Esophagus squamous epithelium (tissue), 5 donors: Measurements from ENCODE around the gene MSH3. TPM values are rescaled to one million over a fixed set of nuclear protein-coding genes. Genes with fewer than 3 reads are reported as not detected.

Experiments
- DNase-seq: peaks from one replicate; lab custom pipeline; 2025; lab: John Stamatoyannopoulos, UW
- H3K27ac ChIP-seq, 4 donors: fragments of 200-600 bp; sonication (generic); one replicate each; pipeline ENCODE4 v1.5.1; 2016 to 2019; ENCODE audit warnings: mild to moderate bottlenecking in 1 of 4
- H3K27me3 ChIP-seq, 4 donors: fragments of 200-600 bp; sonication (generic); 1 replicate in 3 of 4; 2 replicates in 1 of 4; pipeline versions ENCODE4 v1.5.1 to v1.6.0; 2017 to 2021; ENCODE audit warnings: antibody characterized with exemption in 1 of 4
- H3K36me3 ChIP-seq, 3 donors: fragments of 200-600 bp; sonication (generic); one replicate each; pipeline ENCODE4 v1.5.1; 2016 to 2019
- H3K4me1 ChIP-seq, 3 donors: fragments of 200-600 bp; sonication (generic); one replicate each; pipeline ENCODE4 v1.5.1; 2017 to 2019
- H3K4me3 ChIP-seq, 4 donors: fragments of 200-600 bp; sonication (generic); 1 replicate in 3 of 4; 2 replicates in 1 of 4; pipeline ENCODE4 v1.5.1; 2016 to 2019; ENCODE audit warnings: mild to moderate bottlenecking in 2 of 4, moderate library complexity in 1 of 4
- H3K9me3 ChIP-seq, 3 donors: fragments of 200-600 bp; sonication (generic); one replicate each; pipeline ENCODE4 v1.5.1; 2016 to 2019
- POLR2A ChIP-seq, 4 donors: fragments of 450-650 bp; IDR thresholded peaks; one replicate each; pipeline ENCODE4 v1.6.1; 2017; ENCODE audit warnings: antibody characterized with exemption in 4 of 4, mild to moderate bottlenecking in 4 of 4, moderate library complexity in 3 of 4
- WGBS, 2 donors: methylation state at CpG; one replicate each; pipeline ENCODE4 v1.1.5; 2018; 5-methylcytosine and 5-hydroxymethylcytosine counted together
- intact Hi-C: fragments of 100-400 bp; cut with DNase I; formaldehyde crosslinking; loops from one replicate; pipeline ENCODE4 v1.15.0; 2022
- total RNA-seq, 4 donors: library from RNA; depleted of rRNA; stranded (reverse); fragments of >200 nt; gene quantifications; one replicate each; pipeline ENCODE4 v1.1.0, GENCODE V29; 2016
- TF ChIP-seq, protein P1 (sequence below), 6 experiments: fragments of 450-650 bp in 4 of 6; fragments of 200-600 bp in 2 of 6; sonication (generic) in 2 of 6; IDR thresholded peaks; one replicate each; pipeline ENCODE4 v1.5.1; 2016 to 2019; ENCODE audit warnings: antibody characterized with exemption in 6 of 6, mild to moderate bottlenecking in 4 of 6, moderate library complexity in 4 of 6
- donor health status: DM: yes; HTN: yes; CAD: no.

The MSH3 gene
- total RNA-seq, 4 donors from 2014 or later: 6.6 to 12.5 (median 11.6) TPM

GRCh38 chr5:80757290-80757689 is 102.8 kb downstream of the MSH3 start:
- H3K27ac ChIP-seq: no peak overlapping the region
- H3K27me3 ChIP-seq: no peaks in the 10 kb centered on the region
- peaks cover 0 to 27% (median 0%) of the 10 kb centered on the region in 3 donors for H3K36me3 ChIP-seq
- intact Hi-C loops: no loop called here
- H3K9me3 ChIP-seq: no peaks in the 10 kb centered on the region
- H3K4me1 ChIP-seq: no peaks in the 10 kb centered on the region
- no peak for TF ChIP-seq POLR2A (IDR thresholded peaks at IDR 0.05)
- TF ChIP-seq, protein P1, sequence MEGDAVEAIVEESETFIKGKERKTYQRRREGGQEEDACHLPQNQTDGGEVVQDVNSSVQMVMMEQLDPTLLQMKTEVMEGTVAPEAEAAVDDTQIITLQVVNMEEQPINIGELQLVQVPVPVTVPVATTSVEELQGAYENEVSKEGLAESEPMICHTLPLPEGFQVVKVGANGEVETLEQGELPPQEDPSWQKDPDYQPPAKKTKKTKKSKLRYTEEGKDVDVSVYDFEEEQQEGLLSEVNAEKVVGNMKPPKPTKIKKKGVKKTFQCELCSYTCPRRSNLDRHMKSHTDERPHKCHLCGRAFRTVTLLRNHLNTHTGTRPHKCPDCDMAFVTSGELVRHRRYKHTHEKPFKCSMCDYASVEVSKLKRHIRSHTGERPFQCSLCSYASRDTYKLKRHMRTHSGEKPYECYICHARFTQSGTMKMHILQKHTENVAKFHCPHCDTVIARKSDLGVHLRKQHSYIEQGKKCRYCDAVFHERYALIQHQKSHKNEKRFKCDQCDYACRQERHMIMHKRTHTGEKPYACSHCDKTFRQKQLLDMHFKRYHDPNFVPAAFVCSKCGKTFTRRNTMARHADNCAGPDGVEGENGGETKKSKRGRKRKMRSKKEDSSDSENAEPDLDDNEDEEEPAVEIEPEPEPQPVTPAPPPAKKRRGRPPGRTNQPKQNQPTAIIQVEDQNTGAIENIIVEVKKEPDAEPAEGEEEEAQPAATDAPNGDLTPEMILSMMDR (IDR thresholded peaks at IDR 0.05): no peak
- no peak overlapping the region for H3K4me3 ChIP-seq
- DNase-seq: no peak
- WGBS, 2 donors: 78 to 85% methylated on average over 1 of the region's 1 CpG

DNA sequence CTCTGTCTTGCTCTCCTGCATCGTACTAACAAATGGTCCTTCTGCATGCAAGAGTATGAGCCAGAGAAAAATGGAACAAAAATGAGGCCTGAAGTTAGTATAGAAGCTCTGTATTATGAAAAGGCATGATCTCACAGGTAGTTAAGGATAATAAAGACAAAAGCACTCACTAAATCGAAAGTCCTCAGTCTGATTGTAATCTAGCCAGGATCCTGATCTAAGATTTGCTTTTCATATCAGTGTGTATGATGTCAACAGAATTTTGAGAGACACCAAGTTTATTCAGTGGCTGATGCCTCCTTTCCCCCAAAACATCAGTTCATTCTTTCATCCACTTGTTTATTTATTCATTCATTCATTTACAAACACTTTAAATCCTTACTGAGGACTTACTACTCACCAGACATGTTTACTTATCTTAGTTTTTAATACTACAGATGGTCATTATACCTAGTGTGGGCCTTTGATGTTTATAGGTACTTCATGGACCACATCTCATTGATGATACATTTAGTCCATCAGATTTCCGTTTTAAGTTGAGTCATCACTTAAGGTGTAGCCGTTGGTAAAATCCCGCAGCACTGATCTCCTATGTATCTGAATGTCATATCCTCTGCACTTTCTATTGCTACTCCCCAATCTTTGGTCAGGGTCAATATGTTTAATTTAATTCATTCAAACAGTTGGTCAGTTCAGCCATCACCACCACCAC is 105.6 kb downstream of the MSH3 start:
- WGBS, 2 donors: 85 to 89% methylated on average over 5 of the region's 5 CpGs
- no peak for DNase-seq
- TF ChIP-seq POLR2A (IDR thresholded peaks at IDR 0.05): no peak
- TF ChIP-seq, protein P1 (IDR thresholded peaks at IDR 0.05): no peak
- Histone ChIP-seq H3K4me1 (no peaks in the 10 kb centered on the region), H3K36me3 (peaks cover 0 to 25% (median 0%) of the 10 kb centered on the region in 3 donors), H3K9me3 (no peaks in the 10 kb centered on the region), H3K27ac (no peak overlapping the region), H3K27me3 (no peaks in the 10 kb centered on the region), H3K4me3 (no peak overlapping the region)
- intact Hi-C loops: no loop called here

GRCh38 chr5:80760680-80761079 is 106.2 kb downstream of the MSH3 start:
- H3K36me3 ChIP-seq: peaks cover 0 to 22% (median 0%) of the 10 kb centered on the region in 3 donors
- H3K4me3 ChIP-seq: no peak overlapping the region
- no peaks in the 10 kb centered on the region for H3K9me3 ChIP-seq
- 78 to 92% methylated on average over 1 of the region's 1 CpG for WGBS, 2 donors
- no peaks in the 10 kb centered on the region for H3K27me3 ChIP-seq
- intact Hi-C loops: no loop called here
- no peak for TF ChIP-seq POLR2A (IDR thresholded peaks at IDR 0.05)
- TF ChIP-seq, protein P1 (IDR thresholded peaks at IDR 0.05): no peak
- H3K4me1 ChIP-seq: no peaks in the 10 kb centered on the region
- H3K27ac ChIP-seq: no peak overlapping the region
- DNase-seq: no peak

DNA sequence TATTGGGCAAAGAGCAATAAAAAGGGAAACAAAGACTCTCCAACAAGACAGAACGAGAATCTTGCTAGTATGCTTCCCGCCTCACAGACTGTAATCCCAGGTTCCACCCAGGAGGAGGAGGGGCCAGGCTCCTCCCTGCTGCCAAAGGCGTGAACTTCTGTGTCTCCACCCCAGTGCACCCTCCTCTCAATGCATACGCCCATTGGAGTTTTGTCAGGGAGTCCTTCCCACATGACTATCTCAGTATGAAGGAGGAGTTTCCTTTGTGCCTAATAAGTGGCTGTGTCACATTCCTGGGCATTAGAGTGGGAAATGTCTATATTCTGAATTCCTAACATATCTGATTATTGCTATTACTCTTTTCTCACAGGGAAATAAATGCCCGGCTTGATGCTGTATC is 106.7 kb downstream of the MSH3 start:
- Histone ChIP-seq H3K27me3 (no peaks in the 10 kb centered on the region), H3K4me1 (no peaks in the 10 kb centered on the region), H3K27ac (no peak overlapping the region), H3K9me3 (no peaks in the 10 kb centered on the region), H3K4me3 (no peak overlapping the region), H3K36me3 (peaks cover 0 to 20% (median 0%) of the 10 kb centered on the region in 3 donors)
- TF ChIP-seq, protein P1 (IDR thresholded peaks at IDR 0.05): no peak
- no peak for TF ChIP-seq POLR2A (IDR thresholded peaks at IDR 0.05)
- WGBS, 2 donors: 88 to 90% methylated on average over 5 of the region's 5 CpGs
- intact Hi-C loops: no loop called here
- DNase-seq: no peak

DNA sequence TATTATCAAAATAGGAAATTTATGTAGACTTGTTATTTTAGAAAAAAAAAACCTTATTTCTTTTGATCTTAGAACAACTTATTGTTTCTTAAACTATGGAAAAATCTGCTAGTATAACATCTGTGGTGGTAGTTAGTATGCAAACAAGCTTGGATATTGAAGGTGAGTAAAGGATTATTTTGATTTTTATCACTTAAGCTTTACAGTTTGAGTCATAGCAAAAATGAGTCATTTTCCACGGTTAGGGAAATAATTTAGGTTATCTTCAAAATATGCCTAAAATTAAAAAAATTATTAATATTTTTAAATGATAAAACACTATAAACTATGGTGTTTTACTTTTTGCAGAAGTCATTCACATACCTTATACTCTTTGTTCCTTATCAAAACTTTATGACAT is 107.5 kb downstream of the MSH3 start:
- intact Hi-C loops: no loop called here
- no peak overlapping the region for H3K27ac ChIP-seq
- H3K4me1 ChIP-seq: no peaks in the 10 kb centered on the region
- H3K9me3 ChIP-seq: no peaks in the 10 kb centered on the region
- H3K4me3 ChIP-seq: no peak overlapping the region
- 19 to 25% methylated on average over 1 of the region's 1 CpG for WGBS, 2 donors
- TF ChIP-seq, protein P1 (IDR thresholded peaks at IDR 0.05): no peak
- TF ChIP-seq POLR2A (IDR thresholded peaks at IDR 0.05): no peak
- DNase-seq: no peak
- no peaks in the 10 kb centered on the region for H3K27me3 ChIP-seq
- H3K36me3 ChIP-seq: peaks cover 0 to 20% (median 0%) of the 10 kb centered on the region in 3 donors
